NCI-H1417 (cell line): ENCODE measurements around the gene WDR55.
"Not testable (repeated sequence)": the region's sequence is repeated elsewhere in the genome, so short reads cannot be mapped to it uniquely, and the experiment has no call there.

Experiments
- DNase-seq, 3 experiments: peaks; one replicate each; lab custom pipeline; 2025; lab: John Stamatoyannopoulos, UW

The WDR55 gene, protein sequence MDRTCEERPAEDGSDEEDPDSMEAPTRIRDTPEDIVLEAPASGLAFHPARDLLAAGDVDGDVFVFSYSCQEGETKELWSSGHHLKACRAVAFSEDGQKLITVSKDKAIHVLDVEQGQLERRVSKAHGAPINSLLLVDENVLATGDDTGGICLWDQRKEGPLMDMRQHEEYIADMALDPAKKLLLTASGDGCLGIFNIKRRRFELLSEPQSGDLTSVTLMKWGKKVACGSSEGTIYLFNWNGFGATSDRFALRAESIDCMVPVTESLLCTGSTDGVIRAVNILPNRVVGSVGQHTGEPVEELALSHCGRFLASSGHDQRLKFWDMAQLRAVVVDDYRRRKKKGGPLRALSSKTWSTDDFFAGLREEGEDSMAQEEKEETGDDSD

DNA sequence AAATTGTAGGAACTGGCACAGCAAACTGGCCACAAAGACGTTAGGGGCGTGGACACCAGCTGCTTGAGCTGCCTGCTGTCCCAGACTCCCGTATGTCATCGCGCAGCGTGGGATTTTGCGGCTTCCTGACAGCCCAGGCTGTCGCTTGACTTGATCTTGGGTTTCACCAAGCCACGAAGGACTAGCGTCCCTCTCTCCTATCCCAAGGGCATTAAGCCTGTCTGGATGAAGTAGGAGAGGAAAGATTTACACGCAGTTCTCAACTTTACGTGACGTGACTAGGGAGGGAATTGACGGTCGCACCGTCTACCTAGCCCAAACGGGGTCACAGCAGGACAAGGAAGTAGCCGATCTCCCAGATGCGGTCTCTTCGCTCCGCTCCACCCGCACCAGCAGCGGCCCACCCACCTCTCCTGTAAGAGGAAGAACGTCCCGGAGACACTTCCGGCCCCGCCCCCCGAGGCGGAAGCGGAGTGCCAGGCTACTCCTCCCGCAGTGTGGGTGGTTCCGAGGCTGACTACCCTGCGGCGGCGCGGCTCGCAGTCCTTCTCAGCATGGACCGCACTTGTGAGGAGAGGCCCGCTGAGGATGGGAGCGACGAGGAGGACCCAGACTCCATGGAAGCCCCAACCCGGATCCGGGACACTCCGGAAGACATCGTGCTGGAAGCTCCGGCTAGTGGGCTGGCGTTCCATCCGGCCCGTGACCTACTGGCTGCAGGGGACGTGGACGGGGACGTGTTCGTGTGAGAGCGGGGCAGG lies at the start of gene WDR55:
WDR55 (plus strand) TSS at position 546 of the 761 bp plus-strand sequence; CDS start at position 555, 9 bp downstream.
- peak; percentile 85 to 90 (median 90) for DNase-seq

DNA sequence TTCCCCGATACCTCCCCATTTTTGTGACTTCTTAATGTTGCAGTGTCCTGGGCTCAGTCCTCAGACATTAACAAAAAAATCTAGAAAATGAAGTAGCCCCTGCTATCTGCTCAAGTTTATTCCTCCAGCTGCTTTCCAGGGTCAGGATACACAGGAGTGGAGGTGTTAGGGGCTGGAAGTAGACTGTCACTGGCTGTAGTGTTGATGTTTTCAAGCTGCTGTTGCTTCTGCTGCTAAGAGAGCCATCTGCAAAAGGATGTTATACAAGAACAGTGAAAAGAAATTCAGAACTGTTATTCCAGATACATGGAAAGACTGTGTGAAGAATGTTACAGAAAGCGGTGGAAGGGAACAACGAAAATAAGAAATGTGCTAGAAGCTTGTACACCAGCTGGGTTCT lies 42.4 kb upstream of the WDR55 start:
- no peak for DNase-seq

DNA sequence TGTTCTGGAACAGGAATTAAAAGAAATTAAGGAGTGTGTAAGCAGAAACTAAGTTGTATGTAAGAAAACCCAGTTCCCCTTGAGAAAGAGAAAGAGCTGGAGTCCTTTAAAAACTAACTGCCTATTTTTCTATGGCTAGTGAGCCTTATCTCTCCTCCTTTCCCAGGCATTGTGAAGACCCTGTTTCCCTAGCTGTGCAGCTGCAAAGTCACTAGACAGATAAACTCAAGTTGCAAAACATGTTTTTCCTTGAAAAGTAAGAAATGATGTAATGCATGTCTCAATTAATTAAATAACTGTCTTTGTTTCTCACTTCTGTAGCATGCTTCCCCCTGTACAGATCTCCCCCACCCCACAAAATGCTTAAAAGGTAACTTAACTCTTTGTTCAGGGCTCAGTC lies 41.6 kb upstream of the WDR55 start:
- not testable (repeated sequence) for DNase-seq

DNA sequence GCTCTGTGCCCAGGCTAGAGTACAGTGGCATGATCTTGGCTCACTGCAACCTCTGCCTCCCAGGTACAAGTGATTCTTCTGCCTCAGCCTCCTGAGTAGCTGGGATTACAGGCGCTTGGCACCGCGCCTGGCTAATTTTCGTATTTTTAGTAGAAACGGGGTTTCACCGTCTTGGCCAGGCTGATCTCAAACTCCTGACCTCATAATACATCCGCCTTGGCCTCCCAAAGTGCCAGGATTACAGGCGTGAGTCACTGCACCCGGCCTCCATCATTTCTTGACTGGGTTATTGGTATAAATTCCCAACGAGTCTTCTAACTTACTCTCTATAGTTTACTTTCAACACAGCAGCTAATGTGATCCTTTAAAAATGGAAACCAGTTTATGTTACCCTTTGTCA lies 39.8 kb upstream of the WDR55 start:
- DNase-seq = not testable (repeated sequence)

DNA sequence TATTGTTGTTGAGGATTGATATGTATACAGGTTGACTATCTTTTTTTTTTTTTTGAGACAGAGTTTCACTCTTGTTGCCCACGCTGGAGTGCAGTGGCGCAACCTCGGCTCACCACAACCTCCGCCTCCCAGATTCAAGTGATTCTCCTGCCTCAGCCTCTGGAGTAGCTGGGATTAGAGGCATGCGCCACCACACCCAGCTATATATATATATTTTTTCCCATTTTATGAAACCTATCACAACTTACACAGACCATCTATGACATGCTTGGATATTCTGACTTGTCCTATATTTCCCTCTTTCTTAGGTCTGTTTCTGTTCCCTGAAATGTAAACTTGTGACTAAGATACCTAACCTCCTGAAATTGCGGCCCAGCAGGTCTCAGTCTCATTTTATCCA lies 36.7 kb upstream of the WDR55 start:
- no peak for DNase-seq

DNA sequence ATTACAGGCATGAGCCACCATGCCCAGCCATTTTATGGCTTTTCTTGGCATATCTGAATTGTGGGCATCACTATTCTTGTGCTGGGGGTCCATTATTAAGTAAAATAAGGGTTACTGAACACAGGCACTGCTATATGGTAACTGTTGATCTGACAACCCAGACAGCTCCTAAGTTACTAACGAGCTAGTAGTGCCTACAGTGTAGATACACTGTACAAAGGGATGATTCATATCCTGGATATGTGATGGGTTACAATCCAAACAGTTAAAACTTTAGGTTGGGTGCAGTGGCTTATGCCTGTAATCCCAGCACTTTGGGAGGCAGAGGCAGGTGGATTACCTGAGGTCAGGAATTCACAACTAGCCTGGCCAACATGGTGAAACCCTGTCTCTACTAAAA lies 36.0 kb upstream of the WDR55 start:
- DNase-seq = no peak

DNA sequence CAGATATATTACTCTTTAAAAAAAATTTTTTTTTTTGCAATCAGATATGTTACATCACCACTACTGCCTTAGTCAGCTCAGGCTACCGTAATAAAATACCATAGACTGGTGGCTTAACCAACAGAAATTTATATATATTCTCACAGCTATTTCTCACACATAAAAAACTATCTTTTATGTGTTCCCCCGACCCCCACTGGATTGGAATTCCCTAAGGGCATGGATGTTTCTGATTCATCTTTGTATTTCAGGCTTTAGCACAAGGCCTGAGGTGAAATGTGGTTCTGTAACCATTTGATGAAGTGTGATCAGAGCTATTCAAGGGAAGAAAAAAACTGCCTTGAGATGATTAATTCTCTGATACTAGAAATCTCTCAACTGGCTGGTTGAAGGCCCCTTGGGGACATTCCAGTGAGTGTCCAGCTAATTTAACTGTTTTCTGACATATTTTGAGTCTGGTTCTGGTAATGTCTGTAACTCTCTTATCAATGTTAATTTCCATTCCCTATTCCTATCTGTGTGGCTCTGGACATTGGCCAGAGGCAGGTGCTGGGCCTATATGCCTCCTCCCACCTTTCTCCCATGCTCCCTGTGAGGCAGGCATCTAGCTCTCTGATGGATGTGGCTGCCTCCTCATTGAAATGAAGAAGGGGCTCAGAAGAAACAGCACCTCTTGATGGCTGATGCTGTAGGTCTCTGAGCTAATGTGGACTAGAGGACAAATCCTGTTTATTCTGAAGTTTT lies 34.2 kb upstream of the WDR55 start:
- DNase-seq = no peak

DNA sequence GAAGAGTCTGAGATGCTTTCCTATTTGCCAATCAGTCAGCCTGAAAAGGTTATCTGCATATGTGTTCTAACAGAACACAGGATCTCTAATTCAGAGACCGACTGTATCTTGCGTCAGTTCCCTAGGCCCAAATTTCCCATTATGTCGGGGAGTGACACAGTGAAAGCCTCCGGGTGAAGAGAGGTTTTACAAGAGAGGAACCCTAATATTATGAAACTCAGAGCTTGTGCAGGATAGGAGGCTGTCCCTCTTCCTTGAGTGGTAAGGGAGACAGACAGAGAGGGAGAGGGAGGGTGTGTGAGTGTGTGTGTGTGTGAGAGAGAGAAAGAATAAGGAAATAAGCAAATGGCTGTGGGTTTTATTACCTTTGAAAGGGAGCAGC lies 33.7 kb upstream of the WDR55 start:
- no peak for DNase-seq

DNA sequence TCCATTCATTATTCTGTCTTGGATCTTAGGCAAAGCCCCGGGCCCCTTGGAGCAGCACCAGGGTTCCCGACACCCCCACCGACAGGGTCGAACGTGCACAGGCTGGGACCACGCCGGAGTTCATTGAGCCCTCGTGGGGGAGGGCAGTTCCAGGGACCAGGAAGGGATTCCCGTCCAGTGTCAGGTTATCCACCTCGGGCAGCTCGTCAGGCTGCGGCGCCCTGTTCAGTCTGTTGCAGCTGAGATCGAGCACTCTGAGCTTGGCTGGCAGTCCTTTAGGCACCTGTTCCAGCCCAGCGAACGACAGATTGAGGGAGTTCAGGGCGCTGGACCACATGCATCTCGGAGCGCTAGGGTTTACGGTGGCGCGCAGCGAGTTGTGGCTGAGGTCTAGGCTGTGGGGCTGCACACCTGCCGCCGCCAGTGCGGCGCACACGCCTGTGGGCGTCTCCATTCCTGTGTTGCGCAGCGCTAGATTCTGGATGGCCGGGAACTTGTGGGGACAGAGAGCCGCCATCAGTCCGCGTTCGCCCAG lies 32.8 kb upstream of the WDR55 start:
- peak in 2 of 3 experiments; percentile 31 to 77 for DNase-seq

DNA sequence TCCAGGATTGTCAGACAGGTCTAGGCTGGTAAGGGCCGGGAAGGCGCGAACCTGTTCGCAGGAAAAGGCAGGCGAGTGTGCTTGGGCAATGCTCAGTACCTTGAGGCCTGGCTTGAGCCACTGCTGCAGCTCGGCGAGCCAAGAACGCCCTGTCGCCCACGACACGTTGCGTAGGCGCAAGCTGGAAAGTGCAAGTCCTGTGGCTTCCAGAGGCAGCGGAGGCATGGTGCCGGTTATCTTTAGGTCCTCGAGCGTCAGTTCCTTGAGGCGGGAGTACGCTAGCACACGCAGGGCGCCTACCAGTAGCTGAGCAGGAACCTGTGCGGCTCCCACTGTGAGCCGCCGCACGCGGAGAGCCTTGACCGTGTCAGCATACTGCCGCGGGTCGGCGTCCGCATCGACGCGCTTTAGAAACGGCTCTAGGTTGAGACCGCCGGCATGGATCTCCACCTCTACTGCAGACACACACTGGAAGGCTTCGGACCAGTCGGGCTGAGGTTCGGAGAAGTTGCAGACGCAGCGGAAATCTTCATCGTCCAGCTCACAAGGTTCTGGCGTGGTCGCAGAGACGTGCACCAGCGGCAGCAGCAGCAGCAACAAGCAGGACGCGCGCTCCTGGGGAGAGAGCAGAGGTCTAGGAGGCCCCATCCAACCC lies 32.2 kb upstream of the WDR55 start:
- DNase-seq = peak in 2 of 3 experiments; percentile 77 to 80

DNA sequence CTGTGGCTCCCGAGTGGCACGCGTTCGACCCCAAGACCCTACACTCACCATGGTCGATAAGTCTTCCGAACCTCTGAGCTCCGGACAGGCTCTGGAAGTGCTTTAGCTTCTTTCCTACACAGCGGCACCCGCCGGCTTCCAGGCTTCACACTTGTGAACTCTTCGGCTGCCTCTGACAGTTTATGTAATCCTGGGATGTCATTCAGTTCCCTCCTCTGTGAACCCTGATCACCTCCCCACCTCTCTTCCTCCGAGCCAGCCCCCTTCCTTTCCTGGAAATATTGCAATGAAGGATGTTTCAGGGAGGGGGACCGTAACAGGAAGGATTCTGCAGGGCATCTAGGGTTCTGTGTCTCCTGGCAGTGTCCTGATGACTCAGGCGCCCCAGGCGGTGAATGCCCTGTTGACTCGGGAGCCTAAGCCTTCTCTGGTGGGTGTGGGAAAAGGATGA lies 31.7 kb upstream of the WDR55 start, which contains the start of gene CD14:
CD14 (minus strand) TSS at position 155 of the 451 bp plus-strand sequence; CDS start at position 51, 104 bp downstream.
- peak in 2 of 3 experiments; percentile 45 to 61 for DNase-seq

DNA sequence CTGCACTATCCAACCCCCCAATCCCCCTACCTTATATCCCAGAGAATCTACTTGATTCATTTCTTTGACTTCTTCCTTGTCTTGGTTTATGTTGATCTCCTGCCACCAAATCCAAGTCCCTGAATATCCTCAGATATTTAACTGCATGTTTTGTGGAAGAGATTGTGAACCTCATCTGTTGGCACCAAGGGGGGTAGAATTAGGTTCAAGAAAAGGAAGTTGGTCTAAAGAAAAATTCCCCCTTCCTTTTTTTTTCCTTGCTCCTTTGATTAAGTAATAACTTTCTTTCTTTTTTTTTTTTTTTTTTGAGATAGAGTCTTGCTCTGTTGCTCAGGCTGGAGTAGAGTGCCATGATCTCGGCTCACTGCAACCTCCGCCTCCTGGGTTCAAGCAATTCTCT lies 31.2 kb upstream of the WDR55 start:
- no peak for DNase-seq

DNA sequence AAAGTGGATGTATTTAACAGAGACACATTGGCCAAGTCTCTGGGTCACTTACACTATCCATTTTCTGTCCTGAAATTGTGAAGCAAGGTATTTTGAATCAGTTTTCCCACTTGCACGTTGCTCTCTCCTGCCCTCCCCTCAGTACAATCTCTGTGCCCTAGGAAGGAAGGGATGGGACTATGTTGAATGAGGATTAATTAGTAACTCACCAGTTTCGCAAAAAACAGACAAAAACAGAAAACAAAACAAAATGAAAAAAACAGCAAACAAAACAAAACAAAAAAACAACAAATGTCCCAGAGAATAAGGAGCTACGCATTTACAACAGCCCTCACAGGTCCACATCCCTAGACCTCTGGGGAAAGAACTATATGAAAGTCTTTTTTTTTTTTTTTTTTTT lies 30.6 kb upstream of the WDR55 start:
- no peak for DNase-seq

DNA sequence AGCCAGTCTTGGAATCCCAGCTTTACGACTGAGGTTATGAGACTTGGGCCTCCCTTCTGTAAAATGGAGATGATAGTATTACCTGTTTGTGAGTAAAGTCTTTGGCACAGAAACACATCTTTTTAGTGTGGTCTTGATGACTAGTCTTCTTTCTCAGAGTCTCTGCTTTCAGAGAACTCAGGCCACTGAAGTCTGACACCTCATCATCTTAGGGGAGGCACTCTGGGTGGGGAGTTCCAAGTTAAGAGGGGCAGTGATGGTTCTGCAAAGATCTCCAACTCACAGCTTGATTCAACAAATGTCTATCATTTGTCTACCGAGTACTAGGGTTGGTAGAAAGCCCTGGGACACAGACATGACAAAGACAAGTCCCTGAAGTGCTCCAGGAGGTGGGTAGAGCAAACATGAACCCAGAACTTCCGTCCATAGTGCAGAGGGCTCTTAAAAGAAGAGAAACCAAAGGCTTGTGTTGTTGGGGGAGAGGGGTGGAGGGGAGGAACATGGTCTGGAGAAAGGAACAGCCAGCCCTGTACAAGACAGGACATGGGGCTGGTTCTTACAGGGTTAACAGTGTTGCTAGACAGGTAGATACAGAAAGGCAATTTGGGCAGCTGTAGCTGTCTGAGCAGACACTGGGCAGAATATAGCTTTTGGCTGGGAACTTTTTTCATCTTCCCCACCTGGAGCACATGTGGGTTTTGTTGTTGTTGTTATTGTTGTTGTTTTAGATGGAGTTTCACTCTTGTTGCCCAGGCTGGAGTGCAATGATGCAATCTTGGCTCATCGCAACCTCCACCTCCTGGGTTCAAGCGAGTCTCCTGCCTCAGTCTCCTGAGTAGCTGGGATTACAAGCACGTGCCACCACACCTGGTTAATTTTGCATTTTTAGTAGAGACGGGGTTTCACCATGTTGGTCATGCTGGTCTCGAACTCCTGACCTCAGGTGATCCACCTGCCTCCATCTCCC lies 29.1 kb upstream of the WDR55 start:
- DNase-seq = no peak

DNA sequence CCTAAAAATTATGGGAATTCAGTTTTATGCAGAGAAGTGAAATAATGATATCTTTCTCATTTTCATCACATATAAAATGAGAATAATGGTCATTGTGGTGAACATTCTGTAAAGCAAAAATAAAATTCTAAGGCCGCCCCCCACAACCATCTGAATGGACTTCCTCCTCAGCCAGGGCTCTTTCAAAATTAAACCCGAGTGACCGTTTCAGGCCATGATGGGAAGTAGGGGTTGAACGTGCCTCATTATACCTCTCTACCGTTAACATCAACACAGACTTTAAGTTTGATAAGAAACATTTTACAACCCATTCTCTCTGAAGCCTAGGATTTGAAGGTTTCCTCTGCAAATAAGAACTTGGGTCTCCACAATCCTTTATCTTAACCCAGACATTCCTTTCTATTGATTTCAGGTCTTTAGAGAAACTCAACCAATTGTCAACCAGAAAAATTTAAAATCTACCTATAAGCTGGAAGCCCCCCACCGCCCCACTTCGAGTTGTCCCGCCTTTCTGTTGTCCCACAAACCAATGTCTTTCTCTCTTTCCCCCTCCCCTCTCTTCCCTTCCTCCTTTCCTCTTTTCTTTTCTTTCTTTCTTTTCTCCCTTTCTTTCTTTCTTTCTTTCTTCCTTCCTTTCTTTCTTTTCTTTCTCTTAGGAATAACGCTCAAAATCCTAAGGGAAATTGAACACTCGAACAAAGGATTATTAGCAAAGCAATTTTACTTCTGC lies 27.2 kb upstream of the WDR55 start:
- DNase-seq = no peak

DNA sequence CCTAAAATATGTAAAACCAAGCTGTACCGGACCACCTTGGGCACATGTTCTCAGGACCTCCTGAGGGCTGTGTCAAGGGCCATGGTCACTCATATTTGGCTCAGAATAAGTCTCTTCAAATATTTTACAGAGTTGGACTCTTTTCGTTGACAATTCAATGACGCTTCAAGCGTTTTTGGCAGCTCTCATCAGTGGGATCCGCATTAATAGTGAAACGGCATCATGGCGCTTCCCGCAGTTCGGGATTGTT lies 25.9 kb upstream of the WDR55 start:
- not testable (repeated sequence) for DNase-seq

DNA sequence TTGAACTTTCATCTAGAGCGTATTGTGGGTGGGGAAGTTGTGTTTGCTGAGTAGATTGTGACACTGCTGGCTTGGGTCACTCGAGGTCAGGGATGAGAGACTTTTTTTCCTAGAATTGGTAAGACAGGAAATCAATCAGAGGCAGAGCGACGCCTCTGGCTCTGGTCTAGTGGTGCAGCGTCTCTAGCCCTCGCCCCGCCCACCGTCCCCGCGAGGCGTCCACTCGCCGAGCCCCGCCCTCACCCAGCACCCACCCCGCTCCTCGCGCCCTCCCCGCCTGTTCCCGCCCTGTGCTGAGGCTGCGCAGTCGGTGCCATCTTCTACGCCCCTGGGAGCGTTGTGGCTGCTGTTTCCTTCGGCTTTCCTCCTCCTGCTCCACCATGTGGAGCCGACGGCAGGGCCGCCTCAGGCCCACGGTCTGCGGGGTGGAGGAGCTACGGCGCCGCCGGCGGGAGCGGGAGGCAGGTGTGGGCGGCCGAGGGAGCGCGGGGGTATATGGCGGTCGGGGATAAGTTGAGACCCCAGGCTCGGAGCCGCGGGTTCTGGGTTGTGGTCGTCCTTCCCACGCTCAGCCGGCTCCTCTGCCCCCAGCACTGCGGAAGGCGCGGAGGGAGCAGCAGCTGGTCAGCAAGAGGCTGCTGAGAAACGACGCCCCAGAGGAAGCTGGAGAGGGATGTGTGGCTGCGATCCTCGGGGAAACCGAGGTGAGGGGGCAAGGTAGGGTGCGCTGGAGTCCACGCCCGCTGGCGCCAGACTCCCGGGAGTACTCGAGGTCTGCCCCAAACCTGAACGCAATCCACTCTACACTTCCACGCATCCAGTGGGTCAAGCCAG lies 25.3 kb upstream of the WDR55 start, which contains the start of gene TMCO6:
TMCO6 (plus strand) TSS at position 304 of the 834 bp plus-strand sequence; CDS start at position 381, 77 bp downstream.
- peak; percentile 86 to 95 (median 93) for DNase-seq

DNA sequence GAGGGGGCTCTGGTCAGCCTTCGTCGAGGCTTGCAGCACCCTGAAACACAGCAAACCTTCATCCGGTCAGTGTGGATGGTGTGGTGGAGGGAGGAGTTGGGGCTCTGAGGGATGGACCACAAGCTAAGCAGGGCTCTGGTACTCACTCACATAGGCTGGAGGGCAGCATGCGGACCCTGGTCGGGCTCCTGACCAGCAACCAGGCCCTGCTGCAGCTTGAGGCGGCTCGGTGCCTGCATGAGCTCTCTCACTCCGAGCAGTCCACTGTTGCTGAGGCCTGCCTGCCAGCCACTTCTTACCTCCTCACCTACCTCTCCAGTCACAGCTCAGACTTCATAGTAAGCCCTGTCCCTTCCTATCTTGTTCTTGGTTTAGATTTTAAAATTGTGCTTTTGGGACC lies 23.0 kb upstream of the WDR55 start:
- DNase-seq = no peak

DNA sequence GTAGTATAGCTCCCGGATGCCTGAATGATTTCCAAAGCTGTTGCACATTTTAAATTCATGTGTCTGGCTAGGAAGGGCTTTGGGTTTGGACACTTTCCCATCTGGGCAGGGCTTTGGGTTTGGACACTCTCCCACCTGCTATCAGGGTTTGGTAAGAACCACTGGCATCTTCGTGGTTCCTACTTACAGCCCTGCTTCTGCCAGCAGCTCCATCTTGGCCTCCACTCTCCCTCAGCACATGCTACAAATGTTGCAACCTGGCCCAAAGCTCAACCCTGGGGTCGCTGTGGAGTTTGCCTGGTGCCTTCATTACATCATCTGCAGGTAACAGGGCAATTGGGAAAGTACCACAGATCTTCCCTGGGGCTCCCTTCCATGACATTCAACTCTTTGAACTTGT lies 22.0 kb upstream of the WDR55 start:
- DNase-seq = no peak
